SK-N-SH (cell line): ENCODE data around the gene ILK. TPM values are rescaled to one million over a fixed set of nuclear protein-coding genes. Genes with fewer than 3 reads are reported as not detected.

Experiments
- CHD2 ChIP-seq: fragments of 150-350 bp; IDR thresholded peaks from 2 replicates; pipeline ENCODE4 v1.6.1; 2018; ENCODE audit warnings: low read length; ENCODE audit not compliant: partially characterized antibody
- CTCF ChIP-seq: fragments of 200-600 bp; sonication (generic); IDR thresholded peaks from 2 replicates; pipeline ENCODE4 v1.6.1; 2017; ENCODE audit warnings: antibody characterized with exemption, mild to moderate bottlenecking, moderate library complexity
- ELF1 ChIP-seq: IDR thresholded peaks from 2 replicates; pipeline ENCODE4 v1.4.0; 2012
- EP300 ChIP-seq, 2 experiments: IDR thresholded peaks; 2 replicates each; pipeline versions ENCODE4 v1.4.0 to v1.6.1; 2012; ENCODE audit warnings: borderline replicate concordance in 1 of 2, low read depth in 1 of 2, low read length in 1 of 2
- EZH2phosphoT487 ChIP-seq: fragments of 200-600 bp; sonication (generic); IDR thresholded peaks from 2 replicates; pipeline ENCODE4 v1.6.1; 2017; ENCODE audit warnings: low read depth, mixed run types, mild to moderate bottlenecking, antibody characterized with exemption, moderate library complexity, borderline replicate concordance
- FOSL2 ChIP-seq: IDR thresholded peaks from 2 replicates; pipeline ENCODE4 v1.4.0; 2012; ENCODE audit warnings: low read depth, mild to moderate bottlenecking, moderate library complexity, borderline replicate concordance
- FOXJ3 ChIP-seq: sonication (generic); formaldehyde crosslinking; IDR thresholded peaks from 2 replicates; pipeline ENCODE4 v1.5.1; 2020; ENCODE audit warnings: mild to moderate bottlenecking, missing genetic modification reagents
- FOXM1 ChIP-seq: IDR thresholded peaks from 2 replicates; pipeline ENCODE4 v1.4.0; 2012; ENCODE audit warnings: low read depth, mild to moderate bottlenecking
- GATA2 ChIP-seq: sonication (generic); formaldehyde crosslinking; IDR thresholded peaks from 2 replicates; pipeline ENCODE4 v1.5.0; 2020; ENCODE audit warnings: mild to moderate bottlenecking, missing genetic modification reagents
- IRF3 ChIP-seq: fragments of 150-350 bp; IDR thresholded peaks from 2 replicates; pipeline ENCODE4 v1.6.1; 2016; ENCODE audit warnings: mild to moderate bottlenecking, low read depth, low read length
- JUND ChIP-seq: IDR thresholded peaks from 2 replicates; pipeline ENCODE4 v1.4.0; 2012
- MAX ChIP-seq: IDR thresholded peaks from 2 replicates; pipeline ENCODE4 v1.4.0; 2012; ENCODE audit warnings: low read depth
- MXI1 ChIP-seq: IDR thresholded peaks from 2 replicates; pipeline ENCODE4 v1.6.1; 2012; ENCODE audit warnings: mild to moderate bottlenecking, low read depth, low read length, improper control_type of control experiment
- PBX3 ChIP-seq: IDR thresholded peaks from 2 replicates; pipeline ENCODE4; 2012
- POLR2AphosphoS5 ChIP-seq: IDR thresholded peaks from 2 replicates; pipeline ENCODE4 v1.6.1; 2012; ENCODE audit warnings: low read depth, low read length
- RCOR1 ChIP-seq: fragments of 150-350 bp; IDR thresholded peaks from 2 replicates; pipeline ENCODE4 v1.6.1; 2017; ENCODE audit warnings: antibody characterized with exemption, low read length
- RFX5 ChIP-seq: IDR thresholded peaks from 2 replicates; pipeline ENCODE4 v1.6.1; 2012; ENCODE audit warnings: mild to moderate bottlenecking, improper control_type of control experiment, low read length
- RXRA ChIP-seq: IDR thresholded peaks from 2 replicates; pipeline ENCODE4 v1.4.0; 2012; ENCODE audit warnings: low read depth, mild to moderate bottlenecking, borderline replicate concordance
- TCF12 ChIP-seq: IDR thresholded peaks from 2 replicates; pipeline ENCODE4 v1.4.0; 2012
- TEAD4 ChIP-seq: IDR thresholded peaks from 2 replicates; pipeline ENCODE4 v1.4.0; 2012; ENCODE audit warnings: mild to moderate bottlenecking, borderline replicate concordance; ENCODE audit not compliant: insufficient read depth
- USF1 ChIP-seq: IDR thresholded peaks from 2 replicates; pipeline ENCODE4 v1.4.0; 2012; ENCODE audit warnings: low read depth, borderline replicate concordance
- YY1 ChIP-seq: IDR thresholded peaks from 2 replicates; pipeline ENCODE4 v1.4.0; 2012; ENCODE audit warnings: low read depth, mild to moderate bottlenecking
- ZBTB33 ChIP-seq: IDR thresholded peaks from 2 replicates; pipeline ENCODE4 v1.4.0; 2012; ENCODE audit warnings: low read depth, borderline replicate concordance
- polyA plus RNA-seq, 3 experiments: library from polyadenylated mRNA; depleted of rRNA; stranded (reverse); fragments of >200 nt; gene quantifications; 2 replicates each; pipeline ENCODE4 v1.2.3, GENCODE V29; 2012

ILK gene
- polyA plus RNA-seq, 1 of the 3 experiments (the other 2 are of a cell fraction) = 241 TPM

GRCh38 chr11:6576471-6577373 is 26.9 kb upstream of the ILK start (continued):
- TF ChIP-seq CTCF = no peak
- TF ChIP-seq EP300 (IDR thresholded peaks at IDR 0.05; ENCODE audit: borderline replicate concordance in 1 of 2, low read depth in 1 of 2, low read length in 1 of 2) = peak; percentile 10 to 85; a peak in 1 of 4 replicates
- TF ChIP-seq FOSL2 = peak; percentile 28; the same call in 1 of the 2 replicates
- TF ChIP-seq USF1 = no peak
- no peak for TF ChIP-seq ZBTB33
- TF ChIP-seq IRF3 = no peak
- TF ChIP-seq RCOR1 = no peak
- TF ChIP-seq MAX = peak; percentile 45; the same call in 1 of the 2 replicates
- no peak for TF ChIP-seq EZH2phosphoT487
- TF ChIP-seq JUND = peak; percentile 64
- peak; percentile 76; the same call in 1 of the 2 replicates for TF ChIP-seq TEAD4
- TF ChIP-seq MXI1 = no peak
- TF ChIP-seq PBX3 = peak; percentile 77
- peak; percentile 97 for TF ChIP-seq TCF12
- no peak for TF ChIP-seq FOXJ3 (CRISPR knock-in tag)
- no peak for TF ChIP-seq RFX5
- no peak for TF ChIP-seq GATA2
- peak; percentile 76; the same call in 1 of the 2 replicates for TF ChIP-seq FOXM1
- TF ChIP-seq POLR2AphosphoS5 = peak; percentile 75
- peak; percentile 51; the same call in 1 of the 2 replicates for TF ChIP-seq RXRA
- peak; percentile 31; the same call in 1 of the 2 replicates for TF ChIP-seq YY1
- no peak for TF ChIP-seq ELF1
- TF ChIP-seq CHD2 = no peak
